Measurements from ENCODE around the gene TULP4.
"Not testable (repeated sequence)": the region's sequence is repeated elsewhere in the genome, so short reads cannot be mapped to it uniquely, and the experiment has no call there.

DNA sequence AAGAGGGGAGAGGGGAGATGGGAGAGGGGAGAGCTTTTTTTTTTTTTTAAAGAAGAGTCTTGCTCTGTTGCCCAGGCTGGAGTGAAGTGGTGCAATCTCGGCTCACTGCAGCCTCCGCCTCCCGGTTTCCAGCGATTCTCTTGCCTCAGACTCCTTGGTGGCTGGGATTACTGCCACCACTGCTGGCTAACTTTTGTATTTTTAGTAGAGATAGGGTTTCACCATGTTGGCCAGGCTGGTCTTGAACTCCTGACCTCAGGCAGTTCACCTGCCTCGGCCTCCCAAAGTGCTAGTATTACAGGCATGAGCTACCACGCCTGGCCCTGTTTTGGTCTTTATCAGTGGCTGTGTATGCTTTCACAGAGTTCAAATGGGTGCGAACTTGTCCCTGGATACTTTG, 38.5 kb downstream of the TULP4 start:
- TF ChIP-seq, protein P1, sequence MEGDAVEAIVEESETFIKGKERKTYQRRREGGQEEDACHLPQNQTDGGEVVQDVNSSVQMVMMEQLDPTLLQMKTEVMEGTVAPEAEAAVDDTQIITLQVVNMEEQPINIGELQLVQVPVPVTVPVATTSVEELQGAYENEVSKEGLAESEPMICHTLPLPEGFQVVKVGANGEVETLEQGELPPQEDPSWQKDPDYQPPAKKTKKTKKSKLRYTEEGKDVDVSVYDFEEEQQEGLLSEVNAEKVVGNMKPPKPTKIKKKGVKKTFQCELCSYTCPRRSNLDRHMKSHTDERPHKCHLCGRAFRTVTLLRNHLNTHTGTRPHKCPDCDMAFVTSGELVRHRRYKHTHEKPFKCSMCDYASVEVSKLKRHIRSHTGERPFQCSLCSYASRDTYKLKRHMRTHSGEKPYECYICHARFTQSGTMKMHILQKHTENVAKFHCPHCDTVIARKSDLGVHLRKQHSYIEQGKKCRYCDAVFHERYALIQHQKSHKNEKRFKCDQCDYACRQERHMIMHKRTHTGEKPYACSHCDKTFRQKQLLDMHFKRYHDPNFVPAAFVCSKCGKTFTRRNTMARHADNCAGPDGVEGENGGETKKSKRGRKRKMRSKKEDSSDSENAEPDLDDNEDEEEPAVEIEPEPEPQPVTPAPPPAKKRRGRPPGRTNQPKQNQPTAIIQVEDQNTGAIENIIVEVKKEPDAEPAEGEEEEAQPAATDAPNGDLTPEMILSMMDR (IDR thresholded peaks at IDR 0.05): not testable (repeated sequence)
- not testable (repeated sequence) for TF ChIP-seq POLR2A (IDR thresholded peaks at IDR 0.05; ENCODE audit: low read depth)
